ENCODE measurements around the gene HSD17B2.

The HSD17B2 gene

GRCh38 chr16:82019535-82019934 lies 15.5 kb upstream of the HSD17B2 start:
- peaks cover 0 to 8% (median 0%) of the 10 kb centered on the region in 3 donors for H3K9me3 ChIP-seq
- H3K27me3 ChIP-seq, result no peaks in the 10 kb centered on the region
- peaks cover 0 to 9% (median 0%) of the 10 kb centered on the region in 4 donors for H3K4me1 ChIP-seq
- H3K27ac ChIP-seq, result no peak overlapping the region
- no peaks in the 10 kb centered on the region for H3K36me3 ChIP-seq
- no peak overlapping the region for H3K4me3 ChIP-seq
- no peak for DNase-seq
- intact Hi-C loops (cut with DNase I; ENCODE audit: low total_unique reads), result no loop called here
- TF ChIP-seq CTCF (IDR thresholded peaks at IDR 0.05), result no peak

GRCh38 chr16:82020051-82020450 lies 15.0 kb upstream of the HSD17B2 start:
- Histone ChIP-seq H3K27me3 (peaks cover 0 to 2% of the 10 kb centered on the region in 2 donors), H3K36me3 (no peaks in the 10 kb centered on the region), H3K4me3 (no peak overlapping the region), H3K4me1 (peaks cover 0 to 9% (median 0%) of the 10 kb centered on the region in 4 donors), H3K9me3 (peaks cover 0 to 2% (median 0%) of the 10 kb centered on the region in 3 donors), H3K27ac (no peak overlapping the region)
- intact Hi-C loops (cut with DNase I; ENCODE audit: low total_unique reads), result no loop called here
- DNase-seq, result no peak
- no peak for TF ChIP-seq CTCF (IDR thresholded peaks at IDR 0.05)

GRCh38 chr16:82023206-82023605 lies 11.8 kb upstream of the HSD17B2 start:
- peaks cover 0 to 11% of the 10 kb centered on the region in 2 donors for H3K27me3 ChIP-seq
- TF ChIP-seq CTCF (IDR thresholded peaks at IDR 0.05), result no peak
- H3K9me3 ChIP-seq, result no peaks in the 10 kb centered on the region
- H3K4me3 ChIP-seq, result no peak overlapping the region
- DNase-seq, result no peak
- H3K27ac ChIP-seq, result no peak overlapping the region
- intact Hi-C loops (cut with DNase I; ENCODE audit: low total_unique reads), result no loop called here
- H3K36me3 ChIP-seq, result no peaks in the 10 kb centered on the region
- no peaks in the 10 kb centered on the region for H3K4me1 ChIP-seq

GRCh38 chr16:82024316-82024715 lies 10.7 kb upstream of the HSD17B2 start:
- Histone ChIP-seq H3K4me1 (no peaks in the 10 kb centered on the region), H3K4me3 (no peak overlapping the region), H3K9me3 (no peaks in the 10 kb centered on the region), H3K27ac (no peak overlapping the region), H3K36me3 (no peaks in the 10 kb centered on the region), H3K27me3 (peaks cover 0 to 11% of the 10 kb centered on the region in 2 donors)
- TF ChIP-seq CTCF (IDR thresholded peaks at IDR 0.05), result no peak
- intact Hi-C loops (cut with DNase I; ENCODE audit: low total_unique reads), result no loop called here
- no peak for DNase-seq

- intact Hi-C loops (cut with DNase I; ENCODE audit: low total_unique reads), result no loop called here
- H3K36me3 ChIP-seq, result no peaks in the 10 kb centered on the region
- no peak for DNase-seq
- no peak overlapping the region for H3K4me3 ChIP-seq
- no peak for TF ChIP-seq CTCF (IDR thresholded peaks at IDR 0.05)
- peaks cover 0 to 11% of the 10 kb centered on the region in 2 donors for H3K27me3 ChIP-seq
- no peak overlapping the region for H3K27ac ChIP-seq
- H3K4me1 ChIP-seq, result no peaks in the 10 kb centered on the region
- H3K9me3 ChIP-seq, result no peaks in the 10 kb centered on the region
Observed at GRCh38 chr16:82024883-82025282, 10.2 kb upstream of the HSD17B2 start.

- no peak for TF ChIP-seq CTCF (IDR thresholded peaks at IDR 0.05)
- Histone ChIP-seq H3K36me3 (no peaks in the 10 kb centered on the region), H3K27ac (no peak overlapping the region), H3K4me3 (no peak overlapping the region), H3K9me3 (no peaks in the 10 kb centered on the region), H3K27me3 (peaks cover 0 to 17% of the 10 kb centered on the region in 2 donors), H3K4me1 (no peaks in the 10 kb centered on the region)
- DNase-seq, result no peak
- intact Hi-C loops (cut with DNase I; ENCODE audit: low total_unique reads), result no loop called here
Observed at GRCh38 chr16:82027629-82028064, 7.4 kb upstream of the HSD17B2 start.

Measured in tibial artery (tissue), 4 donors.